ENCODE results near the gene AKAP10. TPM values are rescaled to one million over a fixed set of nuclear protein-coding genes. Genes with fewer than 3 reads are reported as not detected.

The AKAP10 gene
- total RNA-seq, 1 experiment from 2014 or later = 20.2 TPM

DNA sequence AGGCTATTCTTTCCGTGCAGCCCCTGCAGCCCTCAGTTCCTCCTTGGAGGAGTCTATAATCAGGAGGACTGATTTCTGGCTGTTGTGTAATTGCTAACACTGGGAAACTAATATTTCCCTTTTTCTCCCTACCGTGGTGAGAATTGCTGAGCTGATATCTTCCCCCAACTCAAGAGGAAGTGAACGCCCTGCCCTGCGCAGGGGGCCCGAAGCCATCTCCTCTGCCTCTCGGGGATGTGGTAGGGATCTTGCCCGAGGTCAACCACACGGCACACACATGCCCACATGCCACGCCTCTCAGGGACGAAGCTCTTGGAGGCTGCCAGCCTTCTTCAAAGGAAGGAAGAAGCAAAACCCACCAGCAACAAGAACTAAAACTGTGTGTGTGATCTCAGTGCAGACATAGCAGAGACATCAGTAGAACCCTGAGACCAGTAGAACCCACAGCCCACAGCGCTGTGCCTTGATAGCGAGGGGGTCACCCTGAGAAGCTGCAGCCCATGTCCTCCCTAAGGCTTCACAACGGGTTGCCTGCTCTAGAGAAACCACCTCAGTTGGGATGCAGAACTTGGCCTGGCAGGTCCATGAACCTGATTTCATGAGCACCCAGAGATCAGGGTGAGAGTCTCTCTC lies 101.0 kb downstream of the AKAP10 start:
- H4K8ac ChIP-seq (replicated peaks; ENCODE audit: insufficient read length, low read depth, low read length) = no peak overlapping the region
- no peak overlapping the region for H4K5ac ChIP-seq (ENCODE audit: insufficient read length, low read depth, low read length)
- no peak overlapping the region for H3K18ac ChIP-seq (ENCODE audit: insufficient read length, low read depth, low read length)
- H3K9ac ChIP-seq (ENCODE audit: extremely low read depth, insufficient read length, low read length) = no peak overlapping the region
- H3K23me2 ChIP-seq (ENCODE audit: insufficient read length, low read depth, low read length, poor library complexity, severe bottlenecking) = no peaks in the 10 kb centered on the region
- H3K56ac ChIP-seq (ENCODE audit: insufficient read length, low read depth, low read length) = no peak overlapping the region
- no peaks in the 10 kb centered on the region for H4K20me1 ChIP-seq (ENCODE audit: control insufficient read depth, insufficient read depth, insufficient read length)
- no peaks in the 10 kb centered on the region for H3K79me1 ChIP-seq (ENCODE audit: insufficient read depth, low read depth, low read length, poor library complexity, severe bottlenecking)
- no peaks in the 10 kb centered on the region for H3K27me3 ChIP-seq (ENCODE audit: insufficient read depth, low read length)
- H3K4ac ChIP-seq (ENCODE audit: low read depth, low read length) = no peak overlapping the region
- no peak overlapping the region for H3K4me2 ChIP-seq (ENCODE audit: insufficient read depth, insufficient read length, low read length)
- H2BK12ac ChIP-seq (ENCODE audit: insufficient read length, low read depth, low read length) = no peak overlapping the region
- Mint-ChIP-seq H3K27me3 (ENCODE audit: low read depth) (peaks cover 3% of the 10 kb centered on the region), H3K27ac (no peak overlapping the region), H3K4me3 (no peak overlapping the region), H3K4me1 (no peaks in the 10 kb centered on the region), H3K9me3 (no peaks in the 10 kb centered on the region), H3K36me3 (ENCODE audit: insufficient read depth in 1 of 3, low read depth in 3 of 3) (no peaks in the 10 kb centered on the region; a peak in 1 of 7 replicates)
- H2AK5ac ChIP-seq (ENCODE audit: insufficient read length, low read length) = no peak overlapping the region
- H2BK15ac ChIP-seq (ENCODE audit: low read depth, low read length) = no peak overlapping the region
- no peaks in the 10 kb centered on the region for H3K79me2 ChIP-seq (ENCODE audit: insufficient read depth, low read length)
- H2BK5ac ChIP-seq (ENCODE audit: insufficient read length, low read length) = no peak overlapping the region
- H2BK120ac ChIP-seq (ENCODE audit: low read depth, low read length, poor library complexity, severe bottlenecking) = no peak overlapping the region
- H3K9me3 ChIP-seq (ENCODE audit: control insufficient read depth, low read depth, low read length) = no peaks in the 10 kb centered on the region
- H2AFZ ChIP-seq (ENCODE audit: low read length) = no peak overlapping the region
- no peak overlapping the region for H3K23ac ChIP-seq (ENCODE audit: insufficient read length, low read depth, low read length)
- no peak overlapping the region for H3K27ac ChIP-seq (ENCODE audit: insufficient read length, low read depth, low read length)
- TF ChIP-seq, protein P1, sequence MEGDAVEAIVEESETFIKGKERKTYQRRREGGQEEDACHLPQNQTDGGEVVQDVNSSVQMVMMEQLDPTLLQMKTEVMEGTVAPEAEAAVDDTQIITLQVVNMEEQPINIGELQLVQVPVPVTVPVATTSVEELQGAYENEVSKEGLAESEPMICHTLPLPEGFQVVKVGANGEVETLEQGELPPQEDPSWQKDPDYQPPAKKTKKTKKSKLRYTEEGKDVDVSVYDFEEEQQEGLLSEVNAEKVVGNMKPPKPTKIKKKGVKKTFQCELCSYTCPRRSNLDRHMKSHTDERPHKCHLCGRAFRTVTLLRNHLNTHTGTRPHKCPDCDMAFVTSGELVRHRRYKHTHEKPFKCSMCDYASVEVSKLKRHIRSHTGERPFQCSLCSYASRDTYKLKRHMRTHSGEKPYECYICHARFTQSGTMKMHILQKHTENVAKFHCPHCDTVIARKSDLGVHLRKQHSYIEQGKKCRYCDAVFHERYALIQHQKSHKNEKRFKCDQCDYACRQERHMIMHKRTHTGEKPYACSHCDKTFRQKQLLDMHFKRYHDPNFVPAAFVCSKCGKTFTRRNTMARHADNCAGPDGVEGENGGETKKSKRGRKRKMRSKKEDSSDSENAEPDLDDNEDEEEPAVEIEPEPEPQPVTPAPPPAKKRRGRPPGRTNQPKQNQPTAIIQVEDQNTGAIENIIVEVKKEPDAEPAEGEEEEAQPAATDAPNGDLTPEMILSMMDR (conservative IDR thresholded peaks at IDR 0.05) = no peak
- H3K4me1 ChIP-seq (ENCODE audit: insufficient read depth, low read length) = no peaks in the 10 kb centered on the region
- H3T11ph ChIP-seq (ENCODE audit: low read length) = no peak overlapping the region
- no peak overlapping the region for H4K91ac ChIP-seq (ENCODE audit: insufficient read length, low read depth, low read length)
- no peak overlapping the region for H2BK20ac ChIP-seq (ENCODE audit: low read depth, low read length, poor library complexity, severe bottlenecking)
- H3K14ac ChIP-seq (ENCODE audit: insufficient read depth, low read length) = no peak overlapping the region; the same call in 1 of the 2 replicates
- no peak for DNase-seq
- no CpG with 5 or more reads among the region's 13 CpGs for WGBS (ENCODE audit: extremely low coverage, insufficient read length, low lambda C conversion rate)
